ENCODE results near the gene LRP8. TPM values are rescaled to one million over a fixed set of nuclear protein-coding genes. Genes with fewer than 3 reads are reported as not detected.

The LRP8 gene
- polyA plus RNA-seq, 2 of the 4 experiments (the other 2 are of a cell fraction), result 32.6 to 46.1 TPM

DNA sequence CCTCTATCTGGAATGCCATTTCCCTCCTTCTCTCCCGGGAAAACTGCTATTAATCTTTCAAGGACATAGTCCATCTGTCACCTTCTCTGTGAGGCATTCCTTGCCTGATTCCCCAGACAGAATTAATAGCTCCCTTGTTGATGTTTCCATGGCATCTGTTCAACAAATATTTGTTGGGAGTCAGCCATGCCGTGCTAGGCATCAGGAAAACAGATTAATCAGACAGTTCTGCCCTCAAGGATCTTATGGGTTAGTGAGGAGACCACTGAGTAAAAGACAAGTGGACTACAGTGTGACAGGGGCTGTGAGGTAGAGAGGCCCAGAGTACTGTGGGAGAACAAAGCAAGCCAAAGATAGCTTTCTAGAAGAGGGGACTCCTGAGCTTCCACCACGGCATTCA lies 78.2 kb downstream of the LRP8 start:
- H3K4me1 ChIP-seq, result no peaks in the 10 kb centered on the region
- ChIA-PET CTCF (interaction anchor here (0.8 to 3.3 kb wide), 4 partner anchors 16 to 154 kb away, joined by 3 to 15 read pairs (median 3); no protein-coding TSS in a partner anchor), POLR2A (no interaction called here)
- 69% methylated on average over 3 of the region's 3 CpGs for WGBS (ENCODE audit: missing lambda C conversion rate)
- no peak overlapping the region for H3K4me2 ChIP-seq
- H3K9me3 ChIP-seq, result no peaks in the 10 kb centered on the region
- H3K27ac ChIP-seq, result no peak overlapping the region
- ATAC-seq, result no peak
- FAIRE-seq, result no peak
- H3K4me3 ChIP-seq, result no peak overlapping the region
- TF ChIP-seq, protein P1, sequence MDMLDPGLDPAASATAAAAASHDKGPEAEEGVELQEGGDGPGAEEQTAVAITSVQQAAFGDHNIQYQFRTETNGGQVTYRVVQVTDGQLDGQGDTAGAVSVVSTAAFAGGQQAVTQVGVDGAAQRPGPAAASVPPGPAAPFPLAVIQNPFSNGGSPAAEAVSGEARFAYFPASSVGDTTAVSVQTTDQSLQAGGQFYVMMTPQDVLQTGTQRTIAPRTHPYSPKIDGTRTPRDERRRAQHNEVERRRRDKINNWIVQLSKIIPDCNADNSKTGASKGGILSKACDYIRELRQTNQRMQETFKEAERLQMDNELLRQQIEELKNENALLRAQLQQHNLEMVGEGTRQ (IDR thresholded peaks at IDR 0.05), result no peak
- TF ChIP-seq NFE2L2 (conservative IDR thresholded peaks at IDR 0.05; ENCODE audit: low read length), result no peak
- TF ChIP-seq, protein P2, sequence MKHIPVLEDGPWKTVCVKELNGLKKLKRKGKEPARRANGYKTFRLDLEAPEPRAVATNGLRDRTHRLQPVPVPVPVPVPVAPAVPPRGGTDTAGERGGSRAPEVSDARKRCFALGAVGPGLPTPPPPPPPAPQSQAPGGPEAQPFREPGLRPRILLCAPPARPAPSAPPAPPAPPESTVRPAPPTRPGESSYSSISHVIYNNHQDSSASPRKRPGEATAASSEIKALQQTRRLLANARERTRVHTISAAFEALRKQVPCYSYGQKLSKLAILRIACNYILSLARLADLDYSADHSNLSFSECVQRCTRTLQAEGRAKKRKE (CRISPR knock-in tag; IDR thresholded peaks at IDR 0.05; ENCODE audit: low read depth), result no peak
- no peak for TF ChIP-seq EHF (CRISPR knock-in tag; IDR thresholded peaks at IDR 0.05)
- no peak for TF ChIP-seq CHD2 (IDR thresholded peaks at IDR 0.05; ENCODE audit: low read length, partially characterized antibody)
- no peak for TF ChIP-seq EHMT2 (IDR thresholded peaks at IDR 0.05; ENCODE audit: low read depth)
- TF ChIP-seq POLR2A (IDR thresholded peaks at IDR 0.05; ENCODE audit: low read length), result no peak
- TF ChIP-seq ZC3H11A (IDR thresholded peaks at IDR 0.05), result no peak
- no peak for TF ChIP-seq RCOR1 (IDR thresholded peaks at IDR 0.05; ENCODE audit: low read depth, low read length)
- no peak for DNase-seq (ENCODE audit: low read depth in 1 of 2, low spot score in 1 of 2)

DNA sequence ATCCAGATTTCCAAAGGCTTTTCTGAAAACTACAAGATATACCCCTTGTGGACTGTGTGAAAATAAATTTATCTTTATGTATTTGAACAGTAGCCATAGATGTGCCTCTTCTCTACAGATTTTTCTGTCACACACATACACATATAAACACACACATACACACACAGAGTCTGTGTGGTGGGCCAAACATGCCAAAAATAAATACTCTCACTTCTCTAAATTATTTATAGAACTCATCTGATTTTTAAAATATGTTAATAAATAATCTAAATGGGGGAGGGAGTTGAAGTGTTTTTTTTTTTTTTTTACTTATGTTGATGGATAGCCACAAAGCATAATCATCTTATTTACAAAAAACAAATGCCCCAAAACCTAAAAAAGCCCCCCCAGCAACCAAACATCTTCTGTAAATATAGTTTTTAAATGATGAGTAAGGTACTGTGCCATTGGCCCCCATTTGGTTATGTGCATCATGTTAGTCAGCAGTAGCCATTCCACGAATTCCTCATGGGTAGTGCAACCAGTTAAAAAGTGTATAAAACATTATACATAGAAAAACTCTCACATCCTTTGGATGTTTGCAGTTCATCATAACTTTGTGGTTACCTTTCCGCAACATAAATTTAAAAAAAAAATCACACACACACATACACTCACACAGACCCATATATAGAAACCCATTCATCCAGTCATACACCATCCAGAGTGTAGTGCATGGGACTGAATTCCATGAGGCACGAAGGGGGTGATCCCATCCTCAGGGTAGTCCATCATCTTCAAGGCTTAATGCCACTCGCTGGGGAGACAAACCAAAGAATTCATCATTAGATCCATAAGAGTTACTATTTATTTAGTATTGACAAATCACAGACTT lies 81.4 kb downstream of the LRP8 start:
- no peak for ATAC-seq
- Histone ChIP-seq H3K9me3 (no peaks in the 10 kb centered on the region), H3K4me3 (no peak overlapping the region), H3K4me2 (no peak overlapping the region), H3K27ac (no peak overlapping the region), H3K4me1 (no peaks in the 10 kb centered on the region)
- FAIRE-seq, result no peak
- no peak for DNase-seq (ENCODE audit: low read depth in 1 of 2, low spot score in 1 of 2)
- TF ChIP-seq ZC3H11A (IDR thresholded peaks at IDR 0.05) (no peak), CBX8 (IDR thresholded peaks at IDR 0.05) (no peak), E2F6 (IDR thresholded peaks at IDR 0.05; ENCODE audit: borderline replicate concordance, low read depth) (no peak), HDAC2 (IDR thresholded peaks at IDR 0.05) (no peak), SREBF2 (IDR thresholded peaks at IDR 0.05) (no peak), CHD4 (IDR thresholded peaks at IDR 0.05; ENCODE audit: borderline replicate concordance) (no peak), EHMT2 (IDR thresholded peaks at IDR 0.05; ENCODE audit: low read depth) (no peak), EP300 (IDR thresholded peaks at IDR 0.05) (no peak), ELK1 (IDR thresholded peaks at IDR 0.05; ENCODE audit: low read depth, low read length) (no peak), RNF2 (IDR thresholded peaks at IDR 0.05; ENCODE audit: borderline replicate concordance, low read depth) (no peak), PHF8 (IDR thresholded peaks at IDR 0.05; ENCODE audit: borderline replicate concordance, low read depth) (no peak), HOXB5 (CRISPR knock-in tag; IDR thresholded peaks at IDR 0.05) (no peak), CTCF (IDR thresholded peaks at IDR 0.05) (no peak), FOXS1 (CRISPR knock-in tag; IDR thresholded peaks at IDR 0.05) (no peak)
- TF ChIP-seq, protein P3, sequence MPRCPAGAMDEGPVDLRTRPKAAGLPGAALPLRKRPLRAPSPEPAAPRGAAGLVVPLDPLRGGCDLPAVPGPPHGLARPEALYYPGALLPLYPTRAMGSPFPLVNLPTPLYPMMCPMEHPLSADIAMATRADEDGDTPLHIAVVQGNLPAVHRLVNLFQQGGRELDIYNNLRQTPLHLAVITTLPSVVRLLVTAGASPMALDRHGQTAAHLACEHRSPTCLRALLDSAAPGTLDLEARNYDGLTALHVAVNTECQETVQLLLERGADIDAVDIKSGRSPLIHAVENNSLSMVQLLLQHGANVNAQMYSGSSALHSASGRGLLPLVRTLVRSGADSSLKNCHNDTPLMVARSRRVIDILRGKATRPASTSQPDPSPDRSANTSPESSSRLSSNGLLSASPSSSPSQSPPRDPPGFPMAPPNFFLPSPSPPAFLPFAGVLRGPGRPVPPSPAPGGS (IDR thresholded peaks at IDR 0.05), result no peak
- TF ChIP-seq, protein P1 (IDR thresholded peaks at IDR 0.05), result no peak
- TF ChIP-seq, protein P4, sequence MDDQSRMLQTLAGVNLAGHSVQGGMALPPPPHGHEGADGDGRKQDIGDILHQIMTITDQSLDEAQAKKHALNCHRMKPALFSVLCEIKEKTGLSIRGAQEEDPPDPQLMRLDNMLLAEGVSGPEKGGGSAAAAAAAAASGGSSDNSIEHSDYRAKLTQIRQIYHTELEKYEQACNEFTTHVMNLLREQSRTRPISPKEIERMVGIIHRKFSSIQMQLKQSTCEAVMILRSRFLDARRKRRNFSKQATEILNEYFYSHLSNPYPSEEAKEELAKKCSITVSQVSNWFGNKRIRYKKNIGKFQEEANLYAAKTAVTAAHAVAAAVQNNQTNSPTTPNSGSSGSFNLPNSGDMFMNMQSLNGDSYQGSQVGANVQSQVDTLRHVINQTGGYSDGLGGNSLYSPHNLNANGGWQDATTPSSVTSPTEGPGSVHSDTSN (IDR thresholded peaks at IDR 0.05), result no peak
- ChIA-PET POLR2A (no interaction called here), CTCF (no interaction called here)
- WGBS (ENCODE audit: missing lambda C conversion rate), result 97% methylated on average over 4 of the region's 4 CpGs
